PC-3 (cell line): ENCODE measurements around the gene KCNQ5. TPM values are rescaled to one million over a fixed set of nuclear protein-coding genes. Genes with fewer than 3 reads are reported as not detected.
A peak's percentile ranks its signal among the peaks of the same experiment; 100 is the strongest.

Source experiments
- ATAC-seq: fragments of 200-7000 bp; cut with Tn5 transposase; 2 replicates; pipeline ENCODE4 v1.9.1; 2020; ENCODE audit warnings: mild to moderate bottlenecking, moderate library complexity
- BruUV-seq: library from RNA; stranded (reverse); fragments of 400-500 nt; replicated peaks from 2 replicates; lab custom pipeline; 2021; lab: Mats Ljungman, UMichigan
- CTCF ChIA-PET: fragments of 300-600 bp; sonication (Branson Sonifier 250); formaldehyde crosslinking; loops from one replicate; lab custom pipeline; 2022; ENCODE audit warnings: antibody characterized with exemption; lab: Charles Lee
- POLR2A ChIA-PET: fragments of 300-600 bp; sonication (Branson Sonifier 250); formaldehyde crosslinking; loops from one replicate; lab custom pipeline; 2022; ENCODE audit warnings: antibody characterized with exemption; ENCODE audit not compliant: unreplicated experiment; lab: Charles Lee
- DNase-seq: peaks from one replicate; pipeline ENCODE4 v3.0.0-alpha.2; 2015
- H2AFZ ChIP-seq: fragments of 300-600 bp; sonication (generic); 2 replicates; pipeline ENCODE4 v1.6.0; 2016; ENCODE audit warnings: antibody characterized with exemption, low read length
- H3F3A ChIP-seq: fragments of 300-600 bp; sonication (generic); one replicate; pipeline ENCODE4 v1.6.0; 2017; ENCODE audit warnings: antibody characterized with exemption, low read length, control low read depth, mild to moderate bottlenecking; ENCODE audit not compliant: unreplicated experiment
- H3K27ac ChIP-seq: fragments of 300-600 bp; sonication (generic); 2 replicates; pipeline ENCODE4 v1.5.1; 2016; ENCODE audit warnings: mild to moderate bottlenecking, low read length
- H3K27me3 ChIP-seq: fragments of 300-600 bp; sonication (generic); 2 replicates; pipeline ENCODE4 v1.6.1; 2016; ENCODE audit warnings: low read length, mixed read lengths
- H3K36me3 ChIP-seq: fragments of 300-600 bp; sonication (generic); 2 replicates; pipeline ENCODE4 v1.6.1; 2016; ENCODE audit warnings: low read depth, mixed run types, low read length, mixed read lengths
- H3K4me1 ChIP-seq: fragments of 300-600 bp; sonication (generic); 2 replicates; pipeline ENCODE4 v1.5.1; 2016; ENCODE audit warnings: low read length; ENCODE audit not compliant: insufficient read depth
- H3K4me2 ChIP-seq: fragments of 300-600 bp; sonication (generic); 2 replicates; pipeline ENCODE4 v1.6.0; 2016; ENCODE audit warnings: low read length
- H3K4me3 ChIP-seq: fragments of 300-600 bp; sonication (generic); 2 replicates; pipeline ENCODE4 v1.5.1; 2016; ENCODE audit warnings: mild to moderate bottlenecking, low read length, mixed read lengths
- H3K79me2 ChIP-seq: fragments of 300-600 bp; sonication (generic); 2 replicates; pipeline ENCODE4 v1.6.1; 2017; ENCODE audit warnings: low read length, mixed read lengths
- H3K9ac ChIP-seq: fragments of 300-600 bp; sonication (generic); 2 replicates; pipeline ENCODE4 v1.6.0; 2016; ENCODE audit warnings: mild to moderate bottlenecking, low read length
- H3K9me2 ChIP-seq: fragments of 300-600 bp; sonication (generic); replicated peaks from 2 replicates; pipeline ENCODE4 v1.6.1; 2016; ENCODE audit warnings: mixed run types, low read length, mixed read lengths
- H3K9me3 ChIP-seq: fragments of 300-600 bp; sonication (generic); 2 replicates; pipeline ENCODE4 v1.6.1; 2016; ENCODE audit warnings: low read length, mixed read lengths
- H4K20me1 ChIP-seq: fragments of 300-600 bp; sonication (generic); 2 replicates; pipeline ENCODE4 v1.6.1; 2016; ENCODE audit warnings: low read length, mixed read lengths
- EZH2 ChIP-seq: fragments of 300-600 bp; sonication (generic); IDR thresholded peaks from one replicate; pipeline ENCODE4 v1.6.1; 2017; ENCODE audit warnings: antibody characterized with exemption, mild to moderate bottlenecking, low read length; ENCODE audit not compliant: unreplicated experiment
- EZH2phosphoT487 ChIP-seq: fragments of 300-600 bp; sonication (generic); IDR thresholded peaks from 2 replicates; pipeline ENCODE4 v1.6.1; 2018; ENCODE audit warnings: mild to moderate bottlenecking, antibody characterized with exemption, low read length, borderline replicate concordance
- intact Hi-C: fragments of 100-400 bp; cut with micrococcal nuclease; formaldehyde crosslinking; loops from 2 replicates; pipeline ENCODE4 v1.9.0; 2023
- total RNA-seq: library from RNA; depleted of rRNA; stranded (reverse); fragments of >200 nt; gene quantifications from 2 replicates; pipeline ENCODE4 v1.2.3, GENCODE V29; 2014
- TF ChIP-seq, protein P1 (sequence below): fragments of 300-600 bp; sonication (generic); conservative IDR thresholded peaks from 2 replicates; pipeline ENCODE4 v1.5.1; 2017; ENCODE audit warnings: antibody characterized with exemption, low read depth, mild to moderate bottlenecking, low read length

Gene KCNQ5
- total RNA-seq, 1 experiment from 2014 or later, result not detected

DNA sequence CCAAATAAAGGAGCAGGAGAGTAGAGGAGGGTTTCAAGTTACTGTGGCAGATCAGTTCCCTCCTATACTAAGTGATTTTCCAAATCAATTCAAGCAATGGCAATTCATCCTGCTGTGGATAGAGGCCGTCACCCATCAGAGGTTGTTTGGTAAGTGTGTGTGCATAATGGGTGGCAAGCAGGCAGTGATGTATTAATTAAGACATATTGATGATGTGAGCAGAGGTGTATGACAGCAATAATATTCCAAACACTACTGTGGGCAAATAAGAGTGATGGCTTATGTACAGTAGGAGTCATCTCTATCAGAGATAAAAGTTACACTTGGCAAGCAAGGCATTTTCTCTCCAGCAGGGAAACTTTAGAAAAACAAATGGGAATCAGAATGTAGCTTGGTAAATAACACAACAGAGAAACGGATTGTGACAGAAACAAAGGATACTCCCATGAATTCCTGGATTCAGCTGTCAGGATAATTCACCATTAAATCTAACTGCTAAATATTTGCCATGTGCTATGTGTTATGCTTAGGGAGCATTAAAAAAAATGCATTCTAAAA is 407.1 kb downstream of the KCNQ5 start:
- BruUV-seq, result no TSS peak
- DNase-seq (peak; percentile 50), ATAC-seq (no peak)
- Histone ChIP-seq H3K9ac (peak overlapping the region; percentile 79), H3K79me2 (no peaks in the 10 kb centered on the region), H2AFZ (no peak overlapping the region), H3K4me1 (peaks cover 73% of the 10 kb centered on the region), H3F3A (no peaks in the 10 kb centered on the region), H3K9me3 (no peaks in the 10 kb centered on the region), H3K27me3 (no peaks in the 10 kb centered on the region), H4K20me1 (no peaks in the 10 kb centered on the region), H3K4me2 (peak overlapping the region; percentile 52), H3K36me3 (no peaks in the 10 kb centered on the region), H3K4me3 (no peak overlapping the region), H3K9me2 (no peaks in the 10 kb centered on the region), H3K27ac (peak overlapping the region; percentile 99)
- intact Hi-C loops, result no loop called here
- TF ChIP-seq EZH2 (no peak), EZH2phosphoT487 (no peak)
- TF ChIP-seq, protein P1, sequence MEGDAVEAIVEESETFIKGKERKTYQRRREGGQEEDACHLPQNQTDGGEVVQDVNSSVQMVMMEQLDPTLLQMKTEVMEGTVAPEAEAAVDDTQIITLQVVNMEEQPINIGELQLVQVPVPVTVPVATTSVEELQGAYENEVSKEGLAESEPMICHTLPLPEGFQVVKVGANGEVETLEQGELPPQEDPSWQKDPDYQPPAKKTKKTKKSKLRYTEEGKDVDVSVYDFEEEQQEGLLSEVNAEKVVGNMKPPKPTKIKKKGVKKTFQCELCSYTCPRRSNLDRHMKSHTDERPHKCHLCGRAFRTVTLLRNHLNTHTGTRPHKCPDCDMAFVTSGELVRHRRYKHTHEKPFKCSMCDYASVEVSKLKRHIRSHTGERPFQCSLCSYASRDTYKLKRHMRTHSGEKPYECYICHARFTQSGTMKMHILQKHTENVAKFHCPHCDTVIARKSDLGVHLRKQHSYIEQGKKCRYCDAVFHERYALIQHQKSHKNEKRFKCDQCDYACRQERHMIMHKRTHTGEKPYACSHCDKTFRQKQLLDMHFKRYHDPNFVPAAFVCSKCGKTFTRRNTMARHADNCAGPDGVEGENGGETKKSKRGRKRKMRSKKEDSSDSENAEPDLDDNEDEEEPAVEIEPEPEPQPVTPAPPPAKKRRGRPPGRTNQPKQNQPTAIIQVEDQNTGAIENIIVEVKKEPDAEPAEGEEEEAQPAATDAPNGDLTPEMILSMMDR, result no peak
- ChIA-PET CTCF (no interaction called here), POLR2A (no interaction called here)

DNA sequence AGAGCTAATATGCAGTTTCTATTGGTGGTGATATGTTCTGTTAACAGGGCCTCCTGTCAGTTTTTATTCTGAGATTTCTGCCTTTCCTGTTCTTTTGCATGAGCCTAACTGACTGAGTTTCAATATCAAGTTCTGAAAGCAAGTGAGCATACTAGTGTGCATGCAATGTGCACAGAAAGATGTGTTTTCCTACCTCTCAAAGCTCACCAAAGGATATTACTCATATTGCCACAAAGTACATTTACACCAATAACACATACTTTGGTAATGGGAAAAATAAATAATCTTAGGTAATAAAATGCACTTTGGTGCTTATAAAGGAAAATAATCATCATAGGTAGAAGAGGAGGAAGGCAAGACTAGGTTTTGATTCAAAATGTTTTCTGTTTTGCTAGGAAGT is 408.4 kb downstream of the KCNQ5 start:
- peak overlapping the region; percentile 99 for H3K27ac ChIP-seq
- no peak overlapping the region for H3K4me3 ChIP-seq
- ATAC-seq, result peak; percentile 65
- no peaks in the 10 kb centered on the region for H3K9me3 ChIP-seq
- H3K36me3 ChIP-seq, result no peaks in the 10 kb centered on the region
- ChIA-PET CTCF (interaction anchor here (0.6 kb wide), 1 partner anchor 99 kb away, joined by 3 read pairs; no protein-coding TSS in a partner anchor), POLR2A (interaction anchor here (0.5 kb wide), 1 partner anchor 477 kb away, joined by 4 read pairs; no protein-coding TSS in a partner anchor)
- no peaks in the 10 kb centered on the region for H3K79me2 ChIP-seq
- DNase-seq, result peak; percentile 74
- H4K20me1 ChIP-seq, result no peaks in the 10 kb centered on the region
- BruUV-seq, result no TSS peak
- H3K27me3 ChIP-seq, result no peaks in the 10 kb centered on the region
- TF ChIP-seq EZH2phosphoT487 (no peak), EZH2 (no peak)
- TF ChIP-seq, protein P1, result no peak
- H3K9ac ChIP-seq, result peak overlapping the region; percentile 86
- intact Hi-C loops, result loop anchor here (1.0 to 10.0 kb wide), 6 partner anchors 44 to 381 kb away; no protein-coding TSS in a partner anchor
- no peaks in the 10 kb centered on the region for H3F3A ChIP-seq
- peaks cover 61% of the 10 kb centered on the region for H3K4me1 ChIP-seq
- H3K9me2 ChIP-seq, result no peaks in the 10 kb centered on the region
- peak overlapping the region; percentile 57 for H3K4me2 ChIP-seq
- H2AFZ ChIP-seq, result no peak overlapping the region
